GM06990 (cell line): ENCODE measurements around the gene NECAB3.

Experiments
- DNase-seq: peaks from one replicate; pipeline ENCODE4 v3.0.0-alpha.2; 2011; ENCODE audit not compliant: insufficient read length; ENCODE audit errors: extremely low read depth
- H3K27me3 ChIP-seq: replicated peaks from 2 replicates; pipeline ENCODE4 v1.6.0; 2011; ENCODE audit warnings: low read length; ENCODE audit not compliant: control insufficient read depth, insufficient read depth
- H3K36me3 ChIP-seq: 2 replicates; pipeline ENCODE4 v1.5.1; 2011; ENCODE audit warnings: low read length; ENCODE audit not compliant: control insufficient read depth, insufficient read depth
- H3K4me3 ChIP-seq: replicated peaks from 2 replicates; pipeline ENCODE4 v1.5.1; 2011; ENCODE audit warnings: low read depth, mild to moderate bottlenecking, control low read depth, low read length
- CTCF ChIP-seq: IDR thresholded peaks from 2 replicates; pipeline ENCODE4 v1.5.1; 2011; ENCODE audit warnings: low read length, control low read depth, mild to moderate bottlenecking, inconsistent platforms; ENCODE audit not compliant: insufficient read depth, poor library complexity, severe bottlenecking

Gene NECAB3

DNA sequence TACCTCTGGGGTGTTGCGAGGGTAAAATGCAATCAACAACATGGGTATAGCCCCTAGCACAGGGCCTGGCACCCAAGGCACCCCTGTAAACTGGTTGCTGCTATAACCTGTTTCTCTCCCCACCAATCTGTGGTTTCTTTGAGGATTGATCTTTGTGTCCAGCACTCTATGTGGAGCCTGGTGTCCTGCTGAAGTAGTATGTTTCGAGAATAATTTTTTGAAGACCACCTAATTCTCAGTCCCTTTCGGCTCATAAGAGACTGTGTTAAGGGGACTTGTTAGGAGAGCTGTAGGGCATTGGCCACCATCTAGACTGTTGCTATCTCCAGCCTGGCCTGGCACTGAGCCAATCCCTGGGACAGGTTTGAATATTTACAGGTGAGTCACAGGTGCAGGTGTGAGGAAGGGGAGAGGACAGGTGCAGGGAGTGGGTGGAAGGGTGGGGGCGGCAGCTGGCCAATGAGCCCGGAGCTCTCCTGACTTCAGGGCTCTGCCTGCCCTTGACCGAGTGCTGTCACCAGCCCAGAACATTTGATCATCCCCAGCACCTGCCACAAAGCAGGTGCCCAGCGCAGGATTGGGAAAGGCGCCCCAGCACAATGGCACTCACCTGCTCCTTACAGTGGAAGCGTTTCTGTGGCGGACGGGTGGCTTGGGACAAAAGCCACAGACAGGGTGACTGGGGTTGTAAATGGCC, 20.2 kb downstream of the NECAB3 start:
- TF ChIP-seq CTCF: no peak
- H3K36me3 ChIP-seq: 0 out of 2 replicates have a peak, but pooled peaks cover 4% of the 10 kb centered on the region
- no peak overlapping the region for H3K4me3 ChIP-seq
- no peaks in the 10 kb centered on the region for H3K27me3 ChIP-seq
- no peak for DNase-seq

DNA sequence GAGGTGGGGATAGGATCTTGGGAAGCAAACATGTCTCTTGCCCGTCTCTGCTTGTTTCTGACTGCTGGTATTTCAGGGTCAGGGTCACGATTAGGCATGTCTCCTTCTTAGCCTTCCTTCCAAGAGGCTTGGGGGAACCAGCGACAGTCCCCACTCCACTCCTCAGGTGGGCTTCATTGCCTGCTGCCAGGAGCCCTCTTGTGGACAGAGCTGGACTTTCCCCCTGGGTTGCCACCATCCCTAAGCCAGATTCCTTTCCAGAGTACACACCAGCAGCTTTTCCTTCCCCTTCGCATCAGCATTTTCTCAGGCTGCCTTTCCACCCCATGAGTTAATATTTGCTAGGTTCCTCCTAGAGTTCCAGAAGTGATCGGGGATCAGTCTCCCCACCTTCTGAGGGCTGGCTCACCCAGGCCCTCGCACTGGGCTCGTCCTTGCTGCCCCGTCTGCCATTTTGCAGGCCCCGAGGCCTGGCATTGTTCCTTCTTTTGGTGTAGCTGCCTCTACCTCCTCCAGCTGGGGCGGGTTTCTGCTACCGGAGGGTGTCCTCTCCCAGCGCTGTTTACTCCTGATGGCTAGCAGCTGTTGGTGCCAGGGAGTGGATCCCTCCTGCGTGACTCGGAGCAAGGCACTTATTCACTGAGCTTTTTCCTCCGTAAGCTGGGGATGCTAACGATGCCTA, 20.9 kb downstream of the NECAB3 start:
- peak; percentile 80 for TF ChIP-seq CTCF
- H3K27me3 ChIP-seq: no peaks in the 10 kb centered on the region
- no peak overlapping the region for H3K4me3 ChIP-seq
- DNase-seq: no peak
- 0 out of 2 replicates have a peak, but pooled peaks cover 1% of the 10 kb centered on the region for H3K36me3 ChIP-seq

GRCh38 chr20:33651562-33652048, 22.6 kb downstream of the NECAB3 start:
- no peak for DNase-seq
- Histone ChIP-seq H3K4me3 (no peak overlapping the region), H3K27me3 (no peaks in the 10 kb centered on the region), H3K36me3 (no peaks in the 10 kb centered on the region)
- TF ChIP-seq CTCF: no peak

DNA sequence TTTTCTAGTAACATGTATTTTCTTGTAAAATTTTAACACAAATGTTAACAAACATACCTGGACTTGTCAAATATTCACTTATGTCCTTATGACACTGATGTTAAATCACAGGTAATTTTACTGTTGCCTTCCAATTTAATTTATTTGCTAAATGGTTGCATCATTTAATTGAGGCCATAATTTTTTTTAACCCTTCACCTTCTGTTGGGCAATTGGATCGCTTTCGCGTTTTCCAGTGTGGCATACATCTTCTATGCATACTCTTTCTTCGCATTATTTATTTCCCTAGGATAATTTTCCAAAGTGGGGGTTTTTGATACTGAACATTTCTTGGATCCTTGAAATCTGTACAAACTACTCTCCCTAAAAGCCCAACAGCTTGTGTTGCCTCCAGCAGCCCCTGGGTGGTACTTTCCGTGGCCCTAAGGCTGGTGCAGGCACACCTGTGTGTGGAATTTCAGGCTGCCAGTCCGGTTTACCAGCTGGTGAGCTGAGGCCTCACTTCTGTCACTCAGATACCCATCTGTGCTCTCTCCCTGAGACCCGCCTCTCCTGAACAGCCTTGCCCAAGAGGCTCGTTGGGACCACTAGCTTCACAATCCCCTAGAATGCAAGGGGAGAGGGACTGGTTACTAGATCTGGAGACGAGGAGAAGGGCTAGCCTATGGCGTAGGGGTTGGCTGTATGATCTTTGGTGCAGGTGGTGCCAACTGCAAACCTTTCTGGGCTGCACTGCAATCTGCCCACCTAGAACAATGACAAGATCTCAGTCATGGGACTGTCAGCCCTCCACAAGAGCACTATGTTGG, 23.3 kb downstream of the NECAB3 start:
- TF ChIP-seq CTCF: no peak
- no peak overlapping the region for H3K4me3 ChIP-seq
- H3K36me3 ChIP-seq: no peaks in the 10 kb centered on the region
- DNase-seq: no peak
- H3K27me3 ChIP-seq: no peaks in the 10 kb centered on the region

DNA sequence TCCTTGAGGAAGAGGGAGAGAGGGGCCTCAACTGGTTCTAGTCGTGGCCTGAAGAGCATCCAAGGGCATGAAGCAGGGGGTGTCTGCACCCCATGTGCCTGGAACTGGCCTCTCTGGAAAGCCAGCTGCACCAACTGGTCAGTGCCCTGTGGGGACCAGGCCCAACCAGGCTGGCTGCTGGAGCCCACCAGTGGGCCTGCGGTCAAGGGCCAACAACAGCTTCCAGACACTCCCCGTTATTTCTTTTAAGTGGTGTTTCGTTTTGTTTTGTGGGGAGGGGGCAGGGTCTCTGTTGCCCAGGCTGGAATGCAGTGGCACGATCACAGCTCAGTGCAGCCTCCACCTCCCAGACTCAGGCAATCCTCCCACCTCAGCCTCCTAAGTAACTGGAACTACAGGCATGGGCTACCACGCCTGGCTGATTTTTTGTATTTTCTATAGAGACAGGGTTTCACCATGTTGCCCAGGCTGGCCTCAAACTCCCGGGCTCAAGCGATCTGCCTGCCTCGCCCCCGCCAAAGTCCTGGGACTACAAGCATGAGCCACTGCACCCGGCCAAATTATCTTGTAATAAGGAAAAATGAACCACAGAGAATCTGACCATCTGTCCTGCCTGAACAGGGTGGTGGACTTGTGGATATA, 24.0 kb downstream of the NECAB3 start:
- H3K4me3 ChIP-seq: no peak overlapping the region
- TF ChIP-seq CTCF: no peak
- no peak for DNase-seq
- no peaks in the 10 kb centered on the region for H3K27me3 ChIP-seq
- no peaks in the 10 kb centered on the region; the same call in none of the 2 replicates for H3K36me3 ChIP-seq
